ENCODE measurements around the gene TMEM263. TPM values are rescaled to one million over a fixed set of nuclear protein-coding genes. Genes with fewer than 3 reads are reported as not detected.

TMEM263 gene
- total and polyA plus RNA-seq, 8 donors = 42.7 to 94.8 (median 80.2) TPM

DNA sequence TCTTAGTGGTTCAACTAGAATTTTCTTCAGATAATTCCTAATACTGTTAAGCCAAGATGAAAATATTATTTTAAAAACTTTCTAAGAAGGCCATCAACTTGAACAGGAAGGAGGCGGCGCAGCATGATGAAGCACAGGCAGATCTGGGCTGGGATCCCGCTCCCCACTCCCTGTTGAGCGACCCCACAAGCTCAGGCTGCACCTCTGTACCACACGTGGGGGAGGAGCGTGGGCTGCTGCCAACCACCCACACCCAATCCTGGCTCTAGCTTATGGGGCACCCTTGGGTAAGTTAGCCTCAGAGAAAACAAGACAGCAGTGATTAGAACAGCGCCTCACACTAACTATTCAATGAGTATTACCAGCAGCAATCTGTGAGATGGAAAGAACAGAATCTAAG is 25.2 kb downstream of the TMEM263 start:
- intact Hi-C loops (cut with DNase I) = no loop called here
- ATAC-seq (no peak), DNase-seq (peak in 1 of 4 donors; percentile 60)
- Histone ChIP-seq H3K36me3 (peaks cover 0 to 5% of the 10 kb centered on the region in 2 donors), H3K27ac (no peak overlapping the region), H3K4me1 (peaks cover 5 to 16% of the 10 kb centered on the region in 2 donors), H3K27me3 (no peaks in the 10 kb centered on the region), H3K4me3 (no peak overlapping the region), H3K9me3 (no peaks in the 10 kb centered on the region)
- TF ChIP-seq, protein P1, sequence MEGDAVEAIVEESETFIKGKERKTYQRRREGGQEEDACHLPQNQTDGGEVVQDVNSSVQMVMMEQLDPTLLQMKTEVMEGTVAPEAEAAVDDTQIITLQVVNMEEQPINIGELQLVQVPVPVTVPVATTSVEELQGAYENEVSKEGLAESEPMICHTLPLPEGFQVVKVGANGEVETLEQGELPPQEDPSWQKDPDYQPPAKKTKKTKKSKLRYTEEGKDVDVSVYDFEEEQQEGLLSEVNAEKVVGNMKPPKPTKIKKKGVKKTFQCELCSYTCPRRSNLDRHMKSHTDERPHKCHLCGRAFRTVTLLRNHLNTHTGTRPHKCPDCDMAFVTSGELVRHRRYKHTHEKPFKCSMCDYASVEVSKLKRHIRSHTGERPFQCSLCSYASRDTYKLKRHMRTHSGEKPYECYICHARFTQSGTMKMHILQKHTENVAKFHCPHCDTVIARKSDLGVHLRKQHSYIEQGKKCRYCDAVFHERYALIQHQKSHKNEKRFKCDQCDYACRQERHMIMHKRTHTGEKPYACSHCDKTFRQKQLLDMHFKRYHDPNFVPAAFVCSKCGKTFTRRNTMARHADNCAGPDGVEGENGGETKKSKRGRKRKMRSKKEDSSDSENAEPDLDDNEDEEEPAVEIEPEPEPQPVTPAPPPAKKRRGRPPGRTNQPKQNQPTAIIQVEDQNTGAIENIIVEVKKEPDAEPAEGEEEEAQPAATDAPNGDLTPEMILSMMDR (IDR thresholded peaks at IDR 0.05) = no peak

DNA sequence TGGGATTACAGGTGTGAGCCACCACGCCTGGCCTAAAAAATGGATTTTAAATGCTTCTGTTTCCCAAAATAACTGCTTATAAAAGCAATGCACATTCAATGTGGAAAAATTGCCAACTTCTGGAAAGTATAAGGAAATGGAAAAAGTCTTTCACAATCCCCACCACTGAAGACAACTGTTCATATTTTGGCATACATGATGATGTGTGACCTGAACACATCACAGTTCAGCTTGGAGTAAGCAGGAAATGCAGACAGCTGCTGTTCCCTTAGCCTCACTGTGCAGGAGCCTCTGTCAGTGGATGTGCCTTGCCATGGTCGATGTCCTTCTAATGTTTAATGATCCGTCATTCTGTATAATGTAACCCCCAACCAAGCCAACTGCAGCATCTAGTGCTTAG is 26.1 kb downstream of the TMEM263 start:
- peaks cover 0 to 5% of the 10 kb centered on the region in 2 donors for H3K36me3 ChIP-seq
- H3K4me3 ChIP-seq = no peak overlapping the region
- no peak overlapping the region for H3K27ac ChIP-seq
- DNase-seq (peak in 2 of 4 donors; percentile 81 to 91), ATAC-seq (no peak)
- H3K4me1 ChIP-seq = peaks cover 10 to 23% of the 10 kb centered on the region in 2 donors
- H3K9me3 ChIP-seq = no peaks in the 10 kb centered on the region
- H3K27me3 ChIP-seq = no peaks in the 10 kb centered on the region
- intact Hi-C loops (cut with DNase I) = no loop called here
- TF ChIP-seq, protein P1 (IDR thresholded peaks at IDR 0.05) = no peak

DNA sequence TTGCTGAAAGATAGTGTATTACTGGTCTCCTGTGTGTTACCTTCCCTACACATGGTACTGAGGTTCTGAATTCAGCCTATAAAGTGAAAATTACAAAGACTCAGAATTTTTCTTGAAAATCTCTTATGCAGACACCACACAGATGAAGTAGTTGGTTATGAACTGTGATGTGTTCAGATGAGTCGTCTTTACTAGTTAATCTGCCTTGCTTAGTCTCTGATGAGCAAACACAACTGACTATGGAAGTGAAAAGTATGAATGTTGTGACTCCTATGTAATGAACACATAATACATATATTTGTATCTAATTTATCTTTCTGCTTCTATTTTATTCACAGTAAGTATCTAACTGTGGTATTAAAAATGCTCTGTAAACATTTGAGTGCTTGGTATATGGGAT is 26.5 kb downstream of the TMEM263 start:
- Histone ChIP-seq H3K36me3 (peaks cover 0 to 5% of the 10 kb centered on the region in 2 donors), H3K27me3 (no peaks in the 10 kb centered on the region), H3K9me3 (no peaks in the 10 kb centered on the region), H3K27ac (no peak overlapping the region), H3K4me3 (no peak overlapping the region), H3K4me1 (peaks cover 10 to 24% of the 10 kb centered on the region in 2 donors)
- ATAC-seq (no peak), DNase-seq (no peak)
- TF ChIP-seq, protein P1 (IDR thresholded peaks at IDR 0.05) = no peak
- intact Hi-C loops (cut with DNase I) = no loop called here

DNA sequence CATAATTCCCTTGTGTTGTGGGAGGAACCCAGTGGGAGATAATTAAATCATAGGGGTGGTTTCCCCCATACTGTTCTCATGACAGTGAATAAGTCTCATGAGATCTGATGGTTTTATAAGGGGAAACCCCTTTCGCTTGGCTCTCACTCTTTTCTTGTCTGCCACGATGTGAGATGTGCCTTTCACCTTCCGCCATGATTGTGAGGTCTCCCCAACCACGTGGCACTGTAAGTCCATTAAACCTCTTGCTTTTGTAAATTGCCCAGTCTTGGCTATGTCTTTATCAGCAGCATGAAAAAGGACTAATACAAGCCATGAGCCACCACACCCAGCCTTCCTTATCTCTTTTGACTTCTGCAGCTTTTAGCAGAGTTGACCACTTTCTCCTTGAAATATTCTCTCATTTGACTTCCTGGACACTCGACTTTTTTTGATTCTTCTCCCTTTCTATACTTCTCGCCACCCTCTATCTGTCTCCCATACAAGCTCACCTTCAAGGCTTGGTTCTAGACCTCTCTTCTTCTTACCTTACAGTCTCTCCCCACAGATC is 29.0 kb downstream of the TMEM263 start:
- no peak overlapping the region for H3K4me3 ChIP-seq
- H3K4me1 ChIP-seq = peaks cover 7 to 22% of the 10 kb centered on the region in 2 donors
- no peak overlapping the region for H3K27ac ChIP-seq
- no peaks in the 10 kb centered on the region for H3K9me3 ChIP-seq
- no peak for ATAC-seq
- intact Hi-C loops (cut with DNase I) = no loop called here
- no peak for DNase-seq
- peaks cover 0 to 5% of the 10 kb centered on the region in 2 donors for H3K36me3 ChIP-seq
- TF ChIP-seq, protein P1 (IDR thresholded peaks at IDR 0.05) = no peak
- H3K27me3 ChIP-seq = no peaks in the 10 kb centered on the region

DNA sequence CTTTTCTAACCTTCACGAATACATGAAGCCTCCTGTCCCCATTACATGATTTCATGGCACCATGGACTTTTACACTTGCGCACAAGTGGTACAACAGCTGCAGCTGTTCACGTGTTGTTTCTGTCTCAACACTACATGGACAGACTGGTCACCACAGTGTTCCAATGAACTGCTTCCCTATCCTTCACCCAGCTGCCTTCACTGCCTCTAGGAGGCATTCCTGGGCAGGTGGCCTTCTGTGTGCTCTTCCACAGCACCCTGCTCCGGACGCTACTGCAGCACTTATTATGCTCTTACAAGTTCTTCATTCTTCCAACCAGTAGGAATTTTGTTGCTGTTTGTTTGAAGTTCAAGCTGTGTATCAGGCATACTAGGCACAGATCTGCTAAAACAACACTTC is 29.8 kb downstream of the TMEM263 start:
- Histone ChIP-seq H3K27ac (no peak overlapping the region), H3K4me1 (peaks cover 7 to 22% of the 10 kb centered on the region in 2 donors), H3K4me3 (peak overlapping the region in 1 of 2 donors; percentile 75), H3K36me3 (peaks cover 0 to 5% of the 10 kb centered on the region in 2 donors), H3K9me3 (no peaks in the 10 kb centered on the region), H3K27me3 (no peaks in the 10 kb centered on the region)
- TF ChIP-seq, protein P1 (IDR thresholded peaks at IDR 0.05) = no peak
- DNase-seq (no peak), ATAC-seq (no peak)
- intact Hi-C loops (cut with DNase I) = no loop called here

All from left lung (tissue), 10 donors.